ENCODE measurements around the gene SNX8. TPM values are rescaled to one million over a fixed set of nuclear protein-coding genes. Genes with fewer than 3 reads are reported as not detected.

Gene SNX8
- total and polyA plus RNA-seq, 2 donors (not counting 1 experiment from before 2014, with no cell fraction given) = 64.4 to 126 TPM

DNA sequence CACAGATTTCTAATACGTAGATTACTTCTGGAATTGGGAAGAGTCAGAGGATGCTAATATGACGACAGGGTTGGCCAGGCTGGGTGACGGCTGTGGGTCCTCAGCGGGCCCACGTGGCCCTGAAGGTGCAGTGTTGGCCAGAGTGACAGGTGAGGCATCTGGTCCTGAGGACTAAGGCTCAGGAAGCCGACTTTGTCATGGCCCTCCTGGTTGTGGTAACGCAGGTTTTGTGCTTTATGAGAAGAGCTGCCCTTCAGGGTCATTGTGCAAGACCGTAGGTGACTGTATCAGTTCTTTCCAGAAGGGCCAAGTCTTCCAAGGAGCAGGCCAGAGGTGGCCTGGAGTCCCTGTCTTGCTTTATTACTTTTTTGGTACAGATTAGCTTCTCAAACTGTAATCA is 42.9 kb upstream of the SNX8 start:
- Histone ChIP-seq H3K4me1 (ENCODE audit: control insufficient read depth in 2 of 2, insufficient read depth in 2 of 2, low read length in 2 of 2) (peaks cover 21 to 27% of the 10 kb centered on the region in 2 donors), H3K4me2 (replicated peaks; ENCODE audit: low read depth, low read length, poor library complexity, severe bottlenecking) (peak overlapping the region; percentile 98), H3K4me3 (ENCODE audit: control extremely low read depth in 1 of 5, extremely low read depth in 1 of 5, insufficient read depth in 1 of 5, low read depth in 2 of 5, low read length in 4 of 5) (no peak overlapping the region), H2AFZ (ENCODE audit: insufficient read depth, low read depth, low read length, poor library complexity, severe bottlenecking) (no peak overlapping the region), H3K79me2 (ENCODE audit: control insufficient read depth, insufficient read depth, low read length) (peaks cover 76% of the 10 kb centered on the region), H3K9ac (ENCODE audit: low read length) (no peak overlapping the region), H4K20me1 (ENCODE audit: control insufficient read depth, insufficient read depth, low read length, poor library complexity, severe bottlenecking) (peaks cover 65% of the 10 kb centered on the region), H3K9me3 (ENCODE audit: control extremely low read depth in 1 of 3, control insufficient read depth in 2 of 3, insufficient read depth in 1 of 3, low read length in 2 of 3) (no peaks in the 10 kb centered on the region), H3K36me3 (replicated peaks in 1 of 2; ENCODE audit: control extremely low read depth in 1 of 2, control insufficient read depth in 1 of 2, extremely low read depth in 1 of 2, insufficient read depth in 2 of 2, low read length in 1 of 2) (peaks cover 1 to 33% of the 10 kb centered on the region in 2 experiments), H3K27ac (ENCODE audit: low read length in 2 of 2) (no peak overlapping the region), H3K27me3 (replicated peaks in 1 of 4; ENCODE audit: control extremely low read depth in 1 of 4, control insufficient read depth in 3 of 4, insufficient read depth in 4 of 4, low read length in 3 of 4) (no peaks in the 10 kb centered on the region)
- Mint-ChIP-seq H3K27me3 (no peaks in the 10 kb centered on the region), H3K9me3 (ENCODE audit: insufficient read depth) (no peaks in the 10 kb centered on the region), H3K4me3 (peak overlapping the region; percentile 33), H3K27ac (no peak overlapping the region), H3K4me1 (peaks cover 43% of the 10 kb centered on the region)
- CTCF ChIA-PET = interaction anchor here (1.0 kb wide), 1 partner anchor 9 kb away, joined by 3 read pairs; no protein-coding TSS in a partner anchor
- TF ChIP-seq, protein P1, sequence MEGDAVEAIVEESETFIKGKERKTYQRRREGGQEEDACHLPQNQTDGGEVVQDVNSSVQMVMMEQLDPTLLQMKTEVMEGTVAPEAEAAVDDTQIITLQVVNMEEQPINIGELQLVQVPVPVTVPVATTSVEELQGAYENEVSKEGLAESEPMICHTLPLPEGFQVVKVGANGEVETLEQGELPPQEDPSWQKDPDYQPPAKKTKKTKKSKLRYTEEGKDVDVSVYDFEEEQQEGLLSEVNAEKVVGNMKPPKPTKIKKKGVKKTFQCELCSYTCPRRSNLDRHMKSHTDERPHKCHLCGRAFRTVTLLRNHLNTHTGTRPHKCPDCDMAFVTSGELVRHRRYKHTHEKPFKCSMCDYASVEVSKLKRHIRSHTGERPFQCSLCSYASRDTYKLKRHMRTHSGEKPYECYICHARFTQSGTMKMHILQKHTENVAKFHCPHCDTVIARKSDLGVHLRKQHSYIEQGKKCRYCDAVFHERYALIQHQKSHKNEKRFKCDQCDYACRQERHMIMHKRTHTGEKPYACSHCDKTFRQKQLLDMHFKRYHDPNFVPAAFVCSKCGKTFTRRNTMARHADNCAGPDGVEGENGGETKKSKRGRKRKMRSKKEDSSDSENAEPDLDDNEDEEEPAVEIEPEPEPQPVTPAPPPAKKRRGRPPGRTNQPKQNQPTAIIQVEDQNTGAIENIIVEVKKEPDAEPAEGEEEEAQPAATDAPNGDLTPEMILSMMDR (IDR thresholded peaks at IDR 0.05) = no peak
- TF ChIP-seq EZH2 (IDR thresholded peaks at IDR 0.05; ENCODE audit: borderline replicate concordance, insufficient read depth, low read depth, low read length, poor library complexity, severe bottlenecking) = no peak
- POLR2A ChIA-PET = no interaction called here
- intact Hi-C loops (cut with micrococcal nuclease) = no loop called here
- ATAC-seq (ENCODE audit: low read depth) (no peak), DNase-seq (no peak)
- 88% methylated on average over 8 of the region's 8 CpGs for WGBS (ENCODE audit: insufficient coverage)

DNA sequence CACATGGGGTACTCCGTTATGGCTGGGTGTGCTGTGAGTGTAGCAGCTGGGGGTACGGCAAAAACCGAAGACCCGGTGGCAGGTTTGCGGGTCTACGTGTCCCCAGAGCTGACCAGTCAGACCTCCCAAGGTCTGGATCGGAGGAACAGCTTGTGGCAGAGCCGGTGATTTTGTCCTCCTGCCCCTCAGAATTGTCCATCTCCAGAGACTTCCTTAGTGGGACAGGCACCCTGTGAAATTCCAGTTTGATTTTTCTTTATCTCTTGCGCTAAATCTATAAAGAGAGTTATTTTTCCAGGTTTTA is 41.4 kb upstream of the SNX8 start:
- Mint-ChIP-seq H3K4me1 (peaks cover 41% of the 10 kb centered on the region), H3K27ac (peak overlapping the region; percentile 80), H3K4me3 (peak overlapping the region; percentile 84), H3K27me3 (no peaks in the 10 kb centered on the region), H3K9me3 (ENCODE audit: insufficient read depth) (no peaks in the 10 kb centered on the region)
- peak overlapping the region; percentile 55 to 94 (median 72) for H3K4me3 ChIP-seq (ENCODE audit: control extremely low read depth in 1 of 5, extremely low read depth in 1 of 5, insufficient read depth in 1 of 5, low read depth in 2 of 5, low read length in 4 of 5)
- peaks cover 21 to 27% of the 10 kb centered on the region in 2 donors for H3K4me1 ChIP-seq (ENCODE audit: control insufficient read depth in 2 of 2, insufficient read depth in 2 of 2, low read length in 2 of 2)
- TF ChIP-seq, protein P1 (IDR thresholded peaks at IDR 0.05) = no peak
- no peak for TF ChIP-seq EZH2 (IDR thresholded peaks at IDR 0.05; ENCODE audit: borderline replicate concordance, insufficient read depth, low read depth, low read length, poor library complexity, severe bottlenecking)
- WGBS (ENCODE audit: insufficient coverage) = 6% methylated on average over 8 of the region's 9 CpGs
- H2AFZ ChIP-seq (ENCODE audit: insufficient read depth, low read depth, low read length, poor library complexity, severe bottlenecking) = peak overlapping the region; percentile 38
- ChIA-PET POLR2A (interaction anchor here (0.9 kb wide), 1 partner anchor 44 kb away, joined by 6 read pairs; no protein-coding TSS in a partner anchor), CTCF (interaction anchor here (0.7 to 1.5 kb wide), 2 partner anchors 113 to 785 kb away, joined by 3 to 5 read pairs; no protein-coding TSS in a partner anchor)
- H4K20me1 ChIP-seq (ENCODE audit: control insufficient read depth, insufficient read depth, low read length, poor library complexity, severe bottlenecking) = peaks cover 57% of the 10 kb centered on the region
- peak overlapping the region; percentile 98 for H3K4me2 ChIP-seq (replicated peaks; ENCODE audit: low read depth, low read length, poor library complexity, severe bottlenecking)
- intact Hi-C loops (cut with micrococcal nuclease) = loop anchor here (2.0 kb wide), 1 partner anchor 75 kb away; no protein-coding TSS in a partner anchor
- H3K9me3 ChIP-seq (ENCODE audit: control extremely low read depth in 1 of 3, control insufficient read depth in 2 of 3, insufficient read depth in 1 of 3, low read length in 2 of 3) = no peaks in the 10 kb centered on the region
- peak overlapping the region; percentile 98 for H3K9ac ChIP-seq (ENCODE audit: low read length)
- no peak for DNase-seq
- ATAC-seq (ENCODE audit: low read depth) = no peak
- H3K27me3 ChIP-seq (replicated peaks in 1 of 4; ENCODE audit: control extremely low read depth in 1 of 4, control insufficient read depth in 3 of 4, insufficient read depth in 4 of 4, low read length in 3 of 4) = no peaks in the 10 kb centered on the region
- peak overlapping the region in 1 of 2 donors; percentile 81 for H3K27ac ChIP-seq (ENCODE audit: low read length in 2 of 2)
- peaks cover 69% of the 10 kb centered on the region for H3K79me2 ChIP-seq (ENCODE audit: control insufficient read depth, insufficient read depth, low read length)
- peaks cover 1 to 27% of the 10 kb centered on the region in 2 experiments for H3K36me3 ChIP-seq (replicated peaks in 1 of 2; ENCODE audit: control extremely low read depth in 1 of 2, control insufficient read depth in 1 of 2, extremely low read depth in 1 of 2, insufficient read depth in 2 of 2, low read length in 1 of 2)

Measured in B cell (primary cell).